ENCODE measurements around the gene ZNF331. TPM values are rescaled to one million over a fixed set of nuclear protein-coding genes. Genes with fewer than 3 reads are reported as not detected.

The ZNF331 gene
- total RNA-seq, 4 donors from 2014 or later, result 31.0 to 52.5 (median 38.2) TPM

- H3K36me3 ChIP-seq, result no peaks in the 10 kb centered on the region
- no peaks in the 10 kb centered on the region for H3K27me3 ChIP-seq
- H3K9me3 ChIP-seq, result no peaks in the 10 kb centered on the region
- 52 to 59% methylated on average over 25 of the region's 25 CpGs for WGBS, 2 donors
- no peak overlapping the region for H3K4me3 ChIP-seq (replicated peaks in 1 of 3)
- peak; percentile 66 to 70 for DNase-seq
- no peak for TF ChIP-seq POLR2A (IDR thresholded peaks at IDR 0.05)
- TF ChIP-seq, protein P1, sequence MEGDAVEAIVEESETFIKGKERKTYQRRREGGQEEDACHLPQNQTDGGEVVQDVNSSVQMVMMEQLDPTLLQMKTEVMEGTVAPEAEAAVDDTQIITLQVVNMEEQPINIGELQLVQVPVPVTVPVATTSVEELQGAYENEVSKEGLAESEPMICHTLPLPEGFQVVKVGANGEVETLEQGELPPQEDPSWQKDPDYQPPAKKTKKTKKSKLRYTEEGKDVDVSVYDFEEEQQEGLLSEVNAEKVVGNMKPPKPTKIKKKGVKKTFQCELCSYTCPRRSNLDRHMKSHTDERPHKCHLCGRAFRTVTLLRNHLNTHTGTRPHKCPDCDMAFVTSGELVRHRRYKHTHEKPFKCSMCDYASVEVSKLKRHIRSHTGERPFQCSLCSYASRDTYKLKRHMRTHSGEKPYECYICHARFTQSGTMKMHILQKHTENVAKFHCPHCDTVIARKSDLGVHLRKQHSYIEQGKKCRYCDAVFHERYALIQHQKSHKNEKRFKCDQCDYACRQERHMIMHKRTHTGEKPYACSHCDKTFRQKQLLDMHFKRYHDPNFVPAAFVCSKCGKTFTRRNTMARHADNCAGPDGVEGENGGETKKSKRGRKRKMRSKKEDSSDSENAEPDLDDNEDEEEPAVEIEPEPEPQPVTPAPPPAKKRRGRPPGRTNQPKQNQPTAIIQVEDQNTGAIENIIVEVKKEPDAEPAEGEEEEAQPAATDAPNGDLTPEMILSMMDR (IDR thresholded peaks at IDR 0.05), result no peak
- intact Hi-C loops (cut with DNase I), result no loop called here
- H3K27ac ChIP-seq, result peak overlapping the region; percentile 54 to 72 (median 66)
- peaks cover 12 to 16% of the 10 kb centered on the region in 2 donors for H3K4me1 ChIP-seq
These were observed 7.5 kb downstream of the ZNF331 start for GRCh38 chr19:53545271-53546065.

DNA sequence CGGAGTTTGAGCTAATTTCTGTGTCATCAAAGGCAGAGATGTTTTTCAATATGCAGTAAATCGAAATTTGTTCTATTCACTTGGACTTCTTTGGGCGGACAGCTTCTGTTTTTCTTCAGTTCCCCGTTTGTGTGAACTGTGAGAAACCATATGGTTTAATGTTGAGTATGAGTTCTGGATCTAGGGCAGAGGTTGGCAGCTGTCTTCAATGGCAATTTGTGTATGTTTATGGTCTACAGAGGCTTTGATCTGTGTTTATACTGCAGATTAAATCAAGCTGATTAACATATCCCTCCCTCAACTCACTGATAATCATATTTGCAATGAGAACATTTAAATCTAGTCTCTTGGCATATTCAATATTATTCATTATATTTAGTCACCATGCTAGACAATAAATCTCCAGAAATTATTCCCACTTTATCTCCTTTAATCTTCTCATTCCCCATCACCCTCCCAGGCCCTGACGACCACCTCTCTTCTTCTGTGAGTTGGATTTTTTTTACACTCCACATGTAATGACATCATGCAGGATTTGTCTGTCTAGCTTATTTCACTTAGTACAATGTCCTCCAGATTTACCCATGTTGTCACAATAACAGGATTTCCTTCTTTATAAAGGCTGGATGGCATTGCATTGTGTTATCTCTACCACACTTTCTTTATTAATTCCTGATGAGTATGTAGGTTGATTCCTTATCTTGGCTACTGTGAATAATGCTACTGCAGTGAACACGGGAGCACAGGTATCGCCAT lies 9.0 kb downstream of the ZNF331 start:
- no peak for DNase-seq

GRCh38 chr19:53549340-53549739 lies 11.4 kb downstream of the ZNF331 start:
- 60 to 65% methylated on average over 3 of the region's 3 CpGs for WGBS, 2 donors
- intact Hi-C loops (cut with DNase I), result no loop called here
- no peak for DNase-seq
- Histone ChIP-seq H3K27me3 (no peaks in the 10 kb centered on the region), H3K4me1 (peaks cover 12 to 19% of the 10 kb centered on the region in 2 donors), H3K27ac (peak overlapping the region in 1 of 3 donors; percentile 15), H3K36me3 (no peaks in the 10 kb centered on the region), H3K9me3 (no peaks in the 10 kb centered on the region), H3K4me3 (replicated peaks in 1 of 3) (no peak overlapping the region)
- TF ChIP-seq, protein P1 (IDR thresholded peaks at IDR 0.05), result no peak
- TF ChIP-seq POLR2A (IDR thresholded peaks at IDR 0.05), result no peak

More for the DNA sequence above, 9.0 kb downstream of the ZNF331 start:
- Histone ChIP-seq H3K27ac (peak overlapping the region in 1 of 3 donors; percentile 72), H3K27me3 (no peaks in the 10 kb centered on the region), H3K4me1 (peaks cover 12 to 16% of the 10 kb centered on the region in 2 donors), H3K36me3 (no peaks in the 10 kb centered on the region), H3K9me3 (no peaks in the 10 kb centered on the region), H3K4me3 (replicated peaks in 1 of 3) (no peak overlapping the region)
- intact Hi-C loops (cut with DNase I), result no loop called here
- TF ChIP-seq, protein P1 (IDR thresholded peaks at IDR 0.05), result no peak
- no peak for TF ChIP-seq POLR2A (IDR thresholded peaks at IDR 0.05)
- 60 to 61% methylated on average over 7 of the region's 7 CpGs for WGBS, 2 donors

DNA sequence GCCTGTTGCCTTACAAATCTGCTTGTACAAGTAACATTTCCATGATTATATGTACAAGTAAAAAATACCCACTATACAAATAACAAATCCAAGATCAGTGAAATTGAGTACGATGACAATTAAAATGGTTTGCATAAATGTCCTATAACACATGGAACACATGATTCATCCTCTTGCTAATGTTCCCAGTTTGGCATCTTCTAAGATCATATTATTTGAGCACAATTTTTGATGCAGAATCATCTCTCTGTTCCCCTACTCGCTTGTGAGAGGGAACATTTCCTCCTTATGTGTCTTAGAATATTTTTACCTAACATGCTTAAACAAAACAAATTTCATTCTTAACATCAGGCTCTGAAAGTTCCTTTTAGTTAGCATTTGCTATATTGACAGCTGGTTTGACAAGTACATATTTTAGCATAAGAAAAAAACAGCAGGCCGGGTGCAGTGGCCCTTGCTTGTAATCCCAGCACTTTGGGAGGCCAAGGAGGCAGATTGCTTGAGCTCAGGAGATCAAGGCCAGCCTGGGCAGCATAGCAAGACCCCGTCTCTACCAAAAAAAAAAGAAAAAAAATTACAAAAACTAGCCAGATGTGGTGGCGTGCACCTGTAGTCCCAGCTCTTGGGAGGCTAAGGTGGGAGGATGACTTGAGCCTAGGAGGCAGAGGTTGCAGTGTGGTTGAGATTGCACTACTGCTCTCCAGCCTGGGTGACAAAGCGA lies 14.2 kb downstream of the ZNF331 start:
- no peak for DNase-seq
- no peak overlapping the region for H3K27ac ChIP-seq
- intact Hi-C loops (cut with DNase I), result no loop called here
- H3K36me3 ChIP-seq, result no peaks in the 10 kb centered on the region
- TF ChIP-seq POLR2A (IDR thresholded peaks at IDR 0.05), result no peak
- TF ChIP-seq, protein P1 (IDR thresholded peaks at IDR 0.05), result no peak
- no peak overlapping the region for H3K4me3 ChIP-seq (replicated peaks in 1 of 3)
- WGBS, 2 donors, result 93 to 94% methylated on average over 6 of the region's 6 CpGs
- H3K4me1 ChIP-seq, result peaks cover 0 to 3% of the 10 kb centered on the region in 2 donors
- H3K9me3 ChIP-seq, result no peaks in the 10 kb centered on the region
- no peaks in the 10 kb centered on the region for H3K27me3 ChIP-seq

Measured in thyroid gland (tissue), 4 donors.